GM10266 (cell line): ENCODE results near the gene AFAP1L1.

Experiments used
- DNase-seq: peaks from one replicate; pipeline ENCODE4 v3.0.0; 2012; ENCODE audit errors: extremely low spot score
- CTCF ChIP-seq: IDR thresholded peaks from 2 replicates; pipeline ENCODE4 v1.5.1; 2012; ENCODE audit warnings: mild to moderate bottlenecking, low read depth; ENCODE audit not compliant: control insufficient read depth, insufficient read depth; ENCODE audit errors: missing control alignments

Gene AFAP1L1

GRCh38 chr5:149277801-149278200 lies 6.1 kb downstream of the AFAP1L1 start:
- TF ChIP-seq CTCF: no peak
- DNase-seq: no peak

- no peak for DNase-seq
- no peak for TF ChIP-seq CTCF
These were observed 7.0 kb downstream of the AFAP1L1 start for GRCh38 chr5:149278451-149279210.

GRCh38 chr5:149279661-149280060 lies 8.0 kb downstream of the AFAP1L1 start:
- no peak for TF ChIP-seq CTCF
- DNase-seq: no peak

GRCh38 chr5:149280124-149280523 lies 8.5 kb downstream of the AFAP1L1 start:
- no peak for DNase-seq

GRCh38 chr5:149280802-149281201 lies 9.1 kb downstream of the AFAP1L1 start:
- no peak for TF ChIP-seq CTCF
- DNase-seq: no peak

More at GRCh38 chr5:149280124-149280523, 8.5 kb downstream of the AFAP1L1 start:
- TF ChIP-seq CTCF: no peak

- no peak for DNase-seq
- no peak for TF ChIP-seq CTCF
These were observed 10.6 kb downstream of the AFAP1L1 start for GRCh38 chr5:149282027-149282965.
